Kidney tubule cell (primary cell): ENCODE data around the gene TRAF3.
"Not testable (repeated sequence)": the region's sequence is repeated elsewhere in the genome, so short reads cannot be mapped to it uniquely, and the experiment has no call there.

ENCODE experiments used
- DNase-seq: peaks from one replicate; pipeline ENCODE4 v3.0.0-alpha.2; 2018; ENCODE audit warnings: low spot score

TRAF3 gene

DNA sequence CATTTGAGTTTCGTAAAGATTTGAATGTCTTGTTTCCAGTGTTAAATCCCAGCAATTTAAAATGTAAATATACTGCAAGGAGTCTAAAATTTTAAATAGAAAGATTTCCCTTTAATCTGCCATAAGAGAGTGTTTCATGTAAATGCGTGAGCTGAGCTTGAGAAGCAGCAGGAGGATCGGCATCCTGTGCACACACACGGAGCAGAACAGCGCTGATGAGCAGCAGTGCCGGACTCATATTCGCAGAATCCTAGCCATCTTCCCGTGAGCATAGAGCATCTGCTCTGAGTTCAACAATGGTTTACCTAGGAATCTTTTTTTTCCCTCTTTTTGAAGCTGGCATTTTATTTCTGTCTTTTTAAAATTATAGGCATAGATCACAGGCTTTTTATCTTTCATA, 115.4 kb downstream of the TRAF3 start:
- DNase-seq = no peak

DNA sequence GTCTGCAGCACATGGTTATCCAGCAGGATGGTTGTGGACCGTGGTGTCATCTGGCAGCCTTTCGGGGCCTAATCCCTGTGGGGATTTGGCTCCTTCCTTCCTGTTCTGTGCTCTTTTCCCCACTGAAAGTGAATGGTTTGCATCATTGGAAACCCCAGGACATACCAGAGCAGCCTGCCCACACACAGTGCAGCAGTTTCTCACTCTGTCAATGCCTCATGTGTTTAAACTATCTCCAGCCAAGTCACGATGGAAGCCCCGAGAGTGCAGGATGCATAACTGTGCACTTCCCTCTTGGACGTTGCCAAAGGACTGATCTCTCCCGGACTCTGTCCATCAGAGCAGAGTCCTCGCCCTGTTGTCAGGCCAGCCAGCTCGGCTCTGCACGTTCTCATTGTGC, 116.2 kb downstream of the TRAF3 start:
- DNase-seq = no peak

DNA sequence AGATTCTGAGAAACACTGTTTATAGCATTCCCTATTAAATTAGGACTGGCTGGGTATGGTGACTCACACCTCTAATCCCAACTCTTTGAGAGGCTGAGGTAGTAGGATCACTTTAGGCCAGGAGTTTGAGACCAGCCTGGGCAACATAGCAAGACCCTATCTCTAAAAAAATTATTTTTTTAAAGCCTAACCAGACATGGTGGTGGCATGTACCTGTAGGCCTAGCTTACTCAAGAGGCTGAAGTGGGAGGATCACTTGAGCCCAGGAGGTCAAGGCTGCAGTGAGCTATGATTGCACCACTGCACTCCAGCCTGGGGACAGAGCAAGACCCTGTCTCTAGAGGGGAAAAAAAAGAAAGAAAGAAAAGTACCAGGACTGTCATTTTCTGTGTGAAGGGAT, 119.5 kb downstream of the TRAF3 start:
- DNase-seq = not testable (repeated sequence)

DNA sequence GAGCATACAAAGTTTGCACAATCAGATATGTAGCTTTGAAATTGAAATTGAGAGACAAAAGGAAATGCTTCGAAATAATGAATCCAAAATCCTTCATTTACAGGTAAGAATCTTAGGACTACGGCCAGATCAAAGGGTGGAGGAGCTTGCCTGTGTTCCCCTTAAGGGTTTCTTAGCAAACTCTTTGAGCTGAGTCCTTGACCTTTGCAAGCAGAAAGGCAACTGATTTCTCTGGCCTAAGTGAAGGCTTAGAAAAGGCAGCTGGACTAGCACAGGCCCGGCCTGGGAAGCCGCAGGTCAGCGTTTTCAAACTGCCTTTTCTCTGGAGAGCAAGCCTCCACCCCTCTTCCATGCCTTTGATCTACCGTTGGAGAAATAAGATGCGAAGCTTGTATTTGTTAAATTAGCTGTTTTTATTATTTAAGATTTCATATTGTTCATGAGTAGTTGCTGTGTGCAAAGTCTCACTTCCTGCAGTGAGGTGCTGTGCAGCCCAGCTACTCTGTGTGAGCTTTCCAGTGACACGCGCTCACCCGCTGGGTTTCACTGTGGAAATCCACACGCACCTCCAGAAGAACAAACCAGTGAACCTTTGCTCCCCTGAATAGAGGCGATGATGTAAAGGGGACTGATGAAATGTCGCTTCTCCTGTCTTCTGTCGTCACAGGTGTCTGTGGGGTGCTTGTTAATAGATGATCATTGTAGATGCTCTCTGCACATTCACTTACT, 120.2 kb downstream of the TRAF3 start:
- DNase-seq = no peak

DNA sequence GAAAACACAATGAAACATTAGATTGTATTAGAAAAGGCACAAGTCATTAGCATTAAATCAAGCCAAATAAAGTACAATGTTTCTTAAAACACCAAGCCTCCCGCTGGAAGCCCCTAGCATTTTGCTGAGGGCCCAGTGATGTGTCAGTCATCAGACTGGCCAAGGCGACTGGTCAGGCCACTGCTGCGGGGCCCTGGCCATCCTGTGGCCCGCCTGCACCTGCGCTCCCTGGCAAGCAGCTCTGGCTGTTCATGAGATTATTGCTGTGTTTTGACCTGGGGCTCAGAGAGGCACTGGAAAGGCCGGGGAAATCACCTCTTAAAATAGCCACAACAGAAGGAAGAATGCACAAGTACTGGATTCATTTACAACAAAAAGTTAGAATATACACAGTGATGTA, 121.0 kb downstream of the TRAF3 start:
- DNase-seq = no peak

DNA sequence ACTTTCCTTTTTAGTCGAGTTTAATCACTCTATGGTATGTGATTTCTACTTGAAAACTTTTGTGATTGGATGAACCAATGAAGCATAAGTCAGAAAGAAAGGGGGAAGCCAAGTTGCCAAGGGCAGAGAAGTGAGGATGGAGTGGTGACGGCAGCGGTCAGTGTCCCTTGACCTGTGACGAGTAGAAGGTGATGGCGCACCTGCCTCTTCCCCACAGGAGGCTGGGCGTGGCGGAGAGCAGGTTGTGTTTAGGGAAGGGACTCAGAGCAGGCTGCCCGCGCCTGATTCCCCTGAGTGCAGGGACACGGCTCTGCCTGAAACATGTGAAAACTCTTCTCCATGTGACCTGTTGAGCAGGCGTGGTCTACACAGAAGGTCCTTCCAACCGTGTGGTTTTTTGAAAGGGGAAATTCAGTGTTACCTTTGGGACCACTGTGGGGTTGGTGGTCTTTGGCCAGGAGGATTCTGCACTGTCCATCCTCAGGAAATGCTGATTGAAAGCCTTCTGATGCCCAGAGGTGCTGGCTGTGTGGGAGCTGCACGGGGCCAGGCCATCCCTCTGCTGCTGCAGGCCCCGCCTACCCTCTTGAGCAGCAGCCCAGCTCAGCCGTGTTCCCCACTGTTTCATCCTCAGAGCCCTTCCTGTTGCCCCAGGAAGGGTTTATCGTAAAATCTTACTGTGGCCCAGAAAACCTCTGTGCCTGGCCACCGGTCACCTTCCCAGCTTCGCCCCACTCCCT, 121.7 kb downstream of the TRAF3 start:
- no peak for DNase-seq

DNA sequence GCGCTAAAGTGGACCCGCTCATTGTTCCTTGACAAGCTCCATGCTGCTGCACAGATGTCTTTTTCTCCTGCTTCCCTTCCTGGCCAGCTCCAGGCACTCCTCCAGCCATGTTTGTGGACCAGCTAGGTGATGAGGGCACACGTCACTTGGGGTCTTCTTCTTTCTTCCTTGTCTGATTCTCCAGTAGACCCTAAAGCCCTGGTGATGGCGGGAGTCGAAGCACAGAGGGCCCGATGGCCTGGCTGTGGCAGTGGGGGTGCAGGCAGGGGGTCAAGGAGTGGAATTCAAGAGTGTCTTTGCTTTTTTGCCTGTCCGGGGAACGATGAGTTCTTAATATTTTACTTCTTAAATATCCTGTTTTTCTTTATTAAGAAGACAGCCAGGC, 122.3 kb downstream of the TRAF3 start:
- DNase-seq = no peak

DNA sequence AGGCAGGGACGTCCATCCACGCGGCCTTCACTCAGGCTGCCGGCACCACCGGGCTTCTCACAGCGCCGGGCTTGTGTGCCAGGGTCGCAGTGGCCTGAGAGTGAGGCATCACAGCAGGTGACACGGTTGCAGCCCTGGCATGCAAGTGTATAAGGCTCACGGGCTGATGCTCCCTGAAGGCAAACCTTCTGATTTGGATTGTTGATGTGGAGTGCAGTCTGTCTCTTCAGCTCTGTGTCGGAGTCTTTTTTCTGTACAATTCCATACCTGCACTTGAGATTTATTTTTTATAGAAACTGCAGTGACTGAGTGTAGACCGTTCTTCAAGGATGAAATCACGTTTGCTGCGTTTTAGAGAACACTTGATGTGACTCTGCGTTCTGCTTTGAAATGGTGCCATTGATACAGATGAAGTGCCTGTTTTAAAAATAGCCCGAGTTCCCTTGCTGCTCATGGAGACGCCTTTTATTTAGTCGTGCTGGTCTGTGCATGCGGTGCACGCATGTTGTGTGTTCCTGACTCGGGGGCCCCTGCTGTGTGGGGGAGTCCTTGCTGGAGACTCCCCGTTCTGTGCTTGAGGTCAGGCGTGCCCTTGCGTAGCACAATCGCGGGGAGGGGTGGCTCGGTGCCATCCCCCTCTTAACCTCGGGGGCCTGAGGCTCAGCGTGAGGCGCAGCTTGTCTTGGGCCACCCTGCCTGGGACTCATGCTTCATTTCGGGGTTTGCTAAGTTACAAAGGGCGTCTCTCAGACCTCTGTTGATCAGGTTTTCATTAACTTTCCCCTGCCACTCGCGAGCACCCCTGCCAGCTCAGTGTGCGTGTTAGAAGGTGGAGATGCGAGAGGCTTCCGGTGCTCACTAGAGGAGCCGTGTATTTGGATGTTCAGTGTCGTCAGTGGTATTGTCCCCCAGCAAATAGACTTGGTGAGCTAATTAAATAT, 123.7 kb downstream of the TRAF3 start:
- DNase-seq = no peak

DNA sequence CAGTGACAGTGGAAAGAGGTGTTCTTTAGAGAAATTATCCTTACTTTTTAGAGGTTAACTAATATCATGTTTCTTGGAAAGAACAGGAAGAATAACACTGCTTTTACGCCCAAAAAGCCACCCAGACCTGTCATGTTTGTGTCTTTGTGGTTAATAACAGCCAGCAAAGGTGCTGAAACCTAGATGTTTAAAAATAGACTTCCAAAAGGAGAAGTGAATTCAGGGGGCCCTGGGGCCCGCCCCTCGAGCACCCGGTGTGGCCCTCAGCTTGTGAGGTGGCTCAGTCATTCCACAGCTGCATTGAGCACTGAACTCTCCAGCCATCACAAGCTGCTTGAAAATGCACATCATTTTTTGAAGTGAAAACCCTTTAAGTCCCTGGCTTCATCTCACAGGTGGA, 124.4 kb downstream of the TRAF3 start:
- DNase-seq = no peak

DNA sequence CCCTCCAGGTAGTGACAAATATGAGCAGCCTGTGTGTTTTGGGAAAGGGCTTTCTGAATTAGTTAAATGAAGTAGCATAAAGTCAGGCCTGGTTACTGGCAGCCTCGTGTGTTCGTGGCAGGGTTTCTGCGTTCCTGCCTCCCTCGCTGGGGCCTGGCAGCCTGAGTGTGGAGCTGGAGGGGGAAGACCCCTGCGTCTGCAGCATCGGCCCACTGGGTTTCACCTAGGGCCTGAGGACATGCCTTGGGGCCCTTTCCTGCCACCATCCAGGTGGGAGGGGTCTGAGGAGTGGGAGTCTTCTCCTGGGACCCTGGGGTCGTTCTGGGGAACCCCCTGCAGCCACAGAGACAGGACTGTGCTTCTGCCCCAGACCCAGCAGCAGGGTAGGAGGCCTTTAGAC, 124.8 kb downstream of the TRAF3 start:
- no peak for DNase-seq

DNA sequence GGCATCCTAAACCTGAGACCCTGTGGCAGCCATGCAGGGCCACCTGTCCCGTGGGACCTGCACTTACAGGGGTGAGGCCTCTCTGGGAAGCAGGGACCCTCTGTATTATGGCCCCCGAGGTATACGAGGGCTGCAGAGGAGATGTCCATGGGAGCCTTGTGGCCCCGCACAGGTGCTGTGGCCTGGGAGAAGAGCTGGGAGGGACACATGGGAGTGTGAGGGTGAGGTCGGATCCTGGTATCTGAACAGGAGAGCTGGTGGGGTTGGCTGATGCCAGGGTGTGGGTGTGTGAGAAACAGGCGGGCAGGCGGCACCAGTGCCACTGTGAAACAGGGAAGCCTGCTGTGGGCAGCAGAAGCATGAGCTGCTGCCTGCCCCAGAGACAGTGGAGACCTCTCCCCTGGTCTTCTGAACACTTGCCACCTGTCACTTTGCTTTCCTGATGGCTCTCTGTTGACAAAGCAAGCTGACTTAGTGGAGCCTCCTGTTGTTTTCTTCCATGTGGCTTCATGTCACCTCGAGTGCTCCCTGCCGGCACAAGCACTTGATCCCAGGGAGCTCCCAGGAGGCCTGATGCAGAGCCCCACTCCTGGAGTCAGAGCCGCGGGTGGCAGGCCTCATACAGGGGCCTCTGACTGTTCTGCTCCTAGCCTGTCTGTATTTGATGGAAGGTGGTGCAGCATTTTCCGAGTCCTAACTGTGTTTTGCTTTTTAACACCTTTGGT, 125.4 kb downstream of the TRAF3 start:
- DNase-seq = no peak

DNA sequence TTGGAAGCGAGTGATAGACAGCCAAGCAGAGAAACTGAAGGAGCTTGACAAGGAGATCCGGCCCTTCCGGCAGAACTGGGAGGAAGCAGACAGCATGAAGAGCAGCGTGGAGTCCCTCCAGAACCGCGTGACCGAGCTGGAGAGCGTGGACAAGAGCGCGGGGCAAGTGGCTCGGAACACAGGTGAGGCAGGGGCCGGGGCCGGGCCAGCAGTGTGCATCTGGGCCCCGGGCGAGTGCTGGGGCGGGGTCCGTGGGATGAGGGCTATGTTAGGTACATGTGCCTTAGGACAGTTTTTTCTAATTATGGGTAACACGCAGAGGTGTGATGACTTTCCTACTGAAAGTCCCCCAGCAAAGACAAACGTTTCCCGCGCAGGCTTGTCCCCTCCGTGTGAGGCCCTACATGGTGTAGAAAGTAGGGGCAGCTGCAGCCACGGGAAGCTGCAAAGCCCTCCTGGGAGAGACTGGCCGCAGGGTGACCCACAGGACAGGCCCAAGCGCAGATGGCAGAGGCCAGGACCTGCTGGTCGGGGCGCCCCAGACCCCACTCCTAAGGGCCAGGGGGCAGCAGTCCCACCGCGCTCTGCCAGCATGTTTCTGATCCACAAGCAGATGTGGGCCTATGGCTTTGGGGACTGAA, 126.1 kb downstream of the TRAF3 start:
- no peak for DNase-seq

DNA sequence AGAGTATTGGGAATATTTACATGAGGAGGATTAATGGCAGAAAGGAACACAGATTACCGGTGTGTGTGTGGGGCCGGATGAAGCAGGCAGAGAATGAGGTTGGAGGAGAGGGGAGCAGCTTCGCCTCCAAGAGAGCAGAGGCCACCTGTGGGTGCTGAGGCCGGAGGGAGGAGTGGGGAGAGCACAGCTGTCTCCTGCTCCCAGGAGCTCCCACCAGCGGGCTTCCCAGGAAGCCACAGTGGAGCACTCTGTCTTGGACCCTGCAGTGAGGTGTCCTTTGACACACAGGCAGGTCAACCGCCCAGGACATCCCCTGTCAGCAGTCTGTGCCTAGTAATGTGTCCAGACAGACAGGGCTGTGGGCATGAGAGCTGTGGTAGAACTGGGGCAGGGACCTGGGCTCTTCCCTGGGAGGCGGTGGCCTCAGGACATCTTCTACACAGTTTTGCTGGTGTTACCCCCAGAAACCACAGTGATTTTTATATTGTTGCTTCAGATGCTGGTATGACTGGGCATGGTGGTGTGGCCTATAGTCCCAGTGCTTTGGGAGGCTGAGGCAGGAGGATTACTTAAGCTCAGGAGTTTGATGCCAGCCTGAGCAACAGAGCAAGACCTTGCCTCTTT, 126.8 kb downstream of the TRAF3 start:
- DNase-seq = no peak

DNA sequence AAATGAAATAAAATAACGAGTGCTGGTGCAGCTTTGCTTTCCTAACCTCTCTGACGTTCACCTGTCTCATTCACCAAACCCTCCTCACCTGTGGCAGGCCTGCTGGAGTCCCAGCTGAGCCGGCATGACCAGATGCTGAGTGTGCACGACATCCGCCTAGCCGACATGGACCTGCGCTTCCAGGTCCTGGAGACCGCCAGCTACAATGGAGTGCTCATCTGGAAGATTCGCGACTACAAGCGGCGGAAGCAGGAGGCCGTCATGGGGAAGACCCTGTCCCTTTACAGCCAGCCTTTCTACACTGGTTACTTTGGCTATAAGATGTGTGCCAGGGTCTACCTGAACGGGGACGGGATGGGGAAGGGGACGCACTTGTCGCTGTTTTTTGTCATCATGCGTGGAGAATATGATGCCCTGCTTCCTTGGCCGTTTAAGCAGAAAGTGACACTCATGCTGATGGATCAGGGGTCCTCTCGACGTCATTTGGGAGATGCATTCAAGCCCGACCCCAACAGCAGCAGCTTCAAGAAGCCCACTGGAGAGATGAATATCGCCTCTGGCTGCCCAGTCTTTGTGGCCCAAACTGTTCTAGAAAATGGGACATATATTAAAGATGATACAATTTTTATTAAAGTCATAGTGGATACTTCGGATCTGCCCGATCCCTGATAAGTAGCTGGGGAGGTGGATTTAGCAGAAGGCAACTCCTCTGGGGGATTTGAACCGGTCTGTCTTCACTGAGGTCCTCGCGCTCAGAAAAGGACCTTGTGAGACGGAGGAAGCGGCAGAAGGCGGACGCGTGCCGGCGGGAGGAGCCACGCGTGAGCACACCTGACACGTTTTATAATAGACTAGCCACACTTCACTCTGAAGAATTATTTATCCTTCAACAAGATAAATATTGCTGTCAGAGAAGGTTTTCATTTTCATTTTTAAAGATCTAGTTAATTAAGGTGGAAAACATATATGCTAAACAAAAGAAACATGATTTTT, 128.2 kb downstream of the TRAF3 start:
- no peak for DNase-seq

DNA sequence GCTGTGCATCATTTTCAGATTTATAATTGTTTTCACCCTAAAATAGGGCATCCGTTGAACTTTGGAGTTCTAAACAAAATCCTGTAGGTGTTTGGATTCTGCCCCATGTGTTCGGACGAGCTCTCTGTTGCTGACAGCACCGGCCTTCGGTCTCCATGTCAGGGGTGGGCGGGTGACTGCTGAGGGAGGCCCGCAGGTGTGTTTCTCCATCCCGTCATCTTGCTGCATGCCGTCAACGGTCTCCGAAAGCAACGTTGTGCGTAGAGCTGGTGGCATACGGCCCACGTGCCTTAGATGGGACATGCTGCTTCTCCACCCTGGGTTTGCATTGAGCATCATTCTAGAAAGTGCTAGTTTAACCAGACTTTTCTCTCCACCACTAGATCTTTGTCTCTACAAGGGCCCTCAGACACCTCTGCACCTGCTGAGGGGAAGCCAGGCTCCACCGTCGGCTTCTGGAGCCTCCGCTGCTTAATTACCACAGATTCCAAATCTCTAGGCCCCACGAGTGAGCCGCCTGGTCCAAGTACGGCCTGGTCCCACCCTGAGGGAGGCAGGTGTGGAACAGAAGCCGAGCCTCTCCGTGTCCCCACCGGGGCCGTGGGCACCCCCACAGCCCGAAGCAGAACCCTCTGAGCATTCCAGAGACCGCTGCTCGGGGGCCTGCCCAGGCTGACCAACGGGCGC, 129.5 kb downstream of the TRAF3 start:
- no peak for DNase-seq

DNA sequence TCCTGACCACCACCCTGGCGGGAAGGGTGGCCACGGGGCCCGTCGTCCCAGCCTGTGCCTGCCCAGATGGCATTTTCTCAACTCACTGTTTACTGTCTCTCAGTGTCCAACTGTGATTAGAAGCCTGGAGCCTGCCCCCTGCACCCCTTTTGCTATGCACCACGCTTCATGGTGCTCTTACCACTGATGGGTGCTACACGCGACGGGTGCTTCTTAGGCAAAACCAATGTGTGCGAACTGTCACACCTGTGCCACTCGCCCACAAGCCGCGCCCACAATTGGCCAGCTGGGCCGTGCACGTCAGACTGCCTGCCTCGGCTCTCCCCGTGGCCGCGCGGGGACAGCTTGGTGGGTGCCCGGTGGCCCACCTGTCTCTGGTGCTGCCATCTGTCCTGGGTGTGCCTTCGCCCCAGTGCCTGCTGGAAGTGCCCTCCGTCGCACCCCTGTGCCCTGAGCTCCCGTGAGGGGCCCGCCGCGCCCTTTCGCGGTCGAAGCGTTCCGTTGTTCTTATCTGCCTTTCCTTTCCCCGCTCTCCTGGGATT, 130.1 kb downstream of the TRAF3 start:
- DNase-seq = no peak

DNA sequence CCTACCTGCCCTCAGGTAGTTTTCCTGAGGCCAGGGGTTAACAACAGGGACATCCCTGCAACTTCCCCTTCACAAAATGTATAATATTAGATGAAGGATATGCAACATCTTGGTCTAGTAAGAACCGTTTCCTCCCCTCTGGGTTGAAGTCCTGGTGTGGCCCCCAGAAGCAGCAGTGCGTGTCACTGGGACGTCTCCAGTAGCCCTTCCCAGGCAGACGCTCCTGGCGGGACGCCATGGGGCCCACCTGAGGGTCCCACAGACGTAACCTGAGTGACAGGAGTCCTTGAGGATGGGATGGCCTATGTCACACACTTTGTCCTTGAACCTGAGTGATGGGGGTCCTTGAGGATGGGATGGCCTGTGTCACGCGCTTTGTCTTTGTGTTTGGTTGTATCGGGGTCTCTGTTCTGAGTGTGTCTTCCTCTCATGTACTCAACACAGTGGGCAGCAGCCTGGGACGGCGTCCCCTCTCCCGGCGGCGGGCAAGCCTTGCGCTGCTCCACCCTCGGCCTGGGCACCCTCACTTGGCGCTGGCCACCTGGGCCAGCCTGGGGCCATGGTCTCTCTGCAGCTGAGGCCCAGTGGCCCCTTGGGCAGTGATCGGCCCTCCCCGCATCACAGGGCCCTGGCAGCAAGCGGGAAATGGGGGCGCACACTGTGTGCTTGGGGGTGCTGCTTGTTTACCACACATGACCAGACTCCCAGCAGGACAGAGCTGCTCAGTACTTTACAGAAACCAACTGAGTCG, 130.9 kb downstream of the TRAF3 start:
- DNase-seq = no peak

DNA sequence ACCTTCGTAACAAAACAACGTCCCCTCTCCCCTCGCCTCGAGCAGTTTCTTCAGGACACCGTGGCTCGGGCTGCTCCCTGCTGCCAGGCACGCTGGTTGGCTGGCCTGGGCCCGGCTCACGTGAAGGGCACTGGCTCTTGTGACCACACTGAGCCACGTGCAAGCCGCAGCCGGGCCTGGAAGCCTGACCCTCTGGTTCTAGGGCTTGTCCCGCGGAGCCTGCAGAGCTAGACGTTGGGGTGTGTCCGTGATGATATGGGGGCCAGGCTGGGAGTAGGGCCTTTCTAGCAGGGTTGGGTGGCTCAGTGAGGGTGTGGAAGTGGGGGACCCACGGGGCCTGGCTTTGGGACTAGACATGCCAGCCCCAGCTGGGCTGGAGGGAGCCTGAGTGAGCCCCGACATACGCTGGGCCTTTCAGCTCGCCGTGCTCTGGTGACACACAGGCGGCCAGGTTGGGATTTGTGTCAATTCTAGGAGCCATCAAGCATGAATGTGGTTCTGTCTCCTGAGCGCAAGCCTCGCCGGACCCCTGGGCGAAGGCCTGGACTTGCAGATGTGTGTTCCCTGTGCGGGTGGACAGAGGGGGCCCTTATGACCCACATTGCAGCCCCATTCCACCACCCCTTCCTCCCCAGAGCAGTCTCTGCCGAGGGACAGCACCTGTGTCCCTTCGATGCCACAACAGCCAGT, 131.7 kb downstream of the TRAF3 start:
- DNase-seq = no peak
